Activated T-cell treated with anti-CD3 and anti-CD28 coated beads, Interleukin-2, amount 50 U/mL, for 1 hour (primary cell): ENCODE results near the gene SAC3D1.

Experiments
- DNase-seq: peaks from one replicate; pipeline ENCODE4 v3.0.0-alpha.2; 2020

SAC3D1 gene

DNA sequence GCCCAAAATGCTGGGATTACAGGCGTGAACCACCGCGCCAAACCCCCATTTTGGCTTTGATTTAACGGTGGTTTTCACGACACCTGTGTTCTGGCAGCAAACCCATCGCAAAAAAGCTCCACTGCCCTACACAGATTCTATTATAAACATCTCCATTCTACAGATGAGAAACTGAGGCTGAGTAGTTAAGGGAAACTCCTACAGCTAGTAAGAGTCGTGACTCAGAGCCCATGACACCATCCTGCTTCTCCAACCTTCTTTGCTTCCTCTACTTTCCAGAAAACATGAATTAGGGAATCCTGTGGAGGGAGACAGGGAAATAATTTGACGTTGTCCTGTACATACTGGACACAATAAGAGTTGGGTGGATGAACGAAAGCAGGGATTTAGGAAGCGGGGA, 14.2 kb upstream of the SAC3D1 start:
- no peak for DNase-seq

DNA sequence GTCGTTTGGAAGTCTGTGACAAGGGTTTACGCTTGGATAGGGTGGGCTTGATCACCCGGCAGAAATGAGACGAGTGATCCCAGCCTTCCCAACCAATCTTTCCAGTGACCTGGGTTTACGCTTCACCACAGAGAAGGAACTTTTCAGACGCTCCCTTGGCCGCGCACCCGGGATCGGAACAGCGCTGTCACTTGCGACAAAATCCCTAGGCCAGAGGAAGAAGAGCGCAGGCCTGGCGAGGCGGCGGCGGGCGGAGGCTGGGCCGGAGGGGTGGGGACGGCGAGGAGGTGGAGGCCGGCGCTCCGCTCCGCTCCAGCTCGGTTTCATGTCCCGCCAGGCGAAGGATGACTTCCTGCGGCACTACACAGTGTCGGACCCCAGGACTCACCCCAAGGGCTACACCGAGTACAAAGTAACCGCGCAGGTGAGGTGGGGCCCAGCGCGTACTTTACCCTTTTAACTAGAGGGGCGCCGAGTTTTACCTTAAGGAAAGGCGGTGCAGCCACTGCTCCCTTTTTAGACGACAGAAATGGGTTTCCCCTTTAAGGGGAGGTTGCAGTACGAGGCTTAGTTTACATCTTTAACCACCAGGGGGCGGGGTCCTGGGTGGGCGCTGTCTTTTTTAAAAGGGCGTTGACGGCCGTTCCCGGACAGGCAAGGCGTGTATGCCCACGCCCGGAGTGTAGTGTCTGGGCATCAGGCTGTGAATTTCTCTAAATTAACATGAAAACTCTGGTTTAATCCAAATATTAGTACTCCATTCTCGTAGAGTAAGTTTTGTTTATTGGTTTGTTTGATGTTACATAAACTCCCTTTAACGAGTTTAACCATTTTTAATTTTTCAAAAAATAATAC, 13.6 kb upstream of the SAC3D1 start, which contains the start of gene SNX15:
TSS of gene SNX15 (plus strand) at position 227 of the 855 bp plus-strand sequence. CDS start at position 326, 99 bp downstream.
- peak; percentile 81 for DNase-seq

GRCh38 chr11:65032216-65032615, 8.8 kb upstream of the SAC3D1 start:
- no peak for DNase-seq

DNA sequence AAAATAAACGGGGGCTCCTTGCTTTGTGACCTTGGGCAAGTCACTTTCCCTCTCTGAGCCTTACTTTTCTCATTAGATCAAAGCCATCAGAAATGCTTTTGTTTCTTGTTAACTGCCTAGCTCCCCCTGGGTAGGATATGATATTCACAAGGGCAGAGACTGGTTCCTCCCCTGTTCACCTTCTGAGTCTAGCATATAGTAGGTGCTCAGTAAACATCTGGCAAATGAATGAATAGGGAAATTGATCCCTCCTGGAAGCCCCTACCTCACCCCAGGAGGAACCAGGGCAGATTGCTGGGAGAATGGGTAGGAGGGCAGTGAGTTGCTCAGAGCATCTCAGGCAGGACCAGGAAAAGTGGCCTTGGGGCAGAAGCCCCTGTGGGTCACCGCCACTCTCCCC, 6.6 kb upstream of the SAC3D1 start:
- DNase-seq = no peak

- DNase-seq = no peak
These were observed 5.4 kb upstream of the SAC3D1 start for GRCh38 chr11:65035579-65035978.

GRCh38 chr11:65036931-65037330, 4.1 kb upstream of the SAC3D1 start:
- no peak for DNase-seq

- DNase-seq = no peak
These were observed 527 bp upstream of the SAC3D1 start for GRCh38 chr11:65040520-65040846.

GRCh38 chr11:65042891-65043290, 1.9 kb downstream of the SAC3D1 start:
- DNase-seq = no peak

- no peak for DNase-seq
These were observed 3.0 kb downstream of the SAC3D1 start for GRCh38 chr11:65043881-65044501.

DNA sequence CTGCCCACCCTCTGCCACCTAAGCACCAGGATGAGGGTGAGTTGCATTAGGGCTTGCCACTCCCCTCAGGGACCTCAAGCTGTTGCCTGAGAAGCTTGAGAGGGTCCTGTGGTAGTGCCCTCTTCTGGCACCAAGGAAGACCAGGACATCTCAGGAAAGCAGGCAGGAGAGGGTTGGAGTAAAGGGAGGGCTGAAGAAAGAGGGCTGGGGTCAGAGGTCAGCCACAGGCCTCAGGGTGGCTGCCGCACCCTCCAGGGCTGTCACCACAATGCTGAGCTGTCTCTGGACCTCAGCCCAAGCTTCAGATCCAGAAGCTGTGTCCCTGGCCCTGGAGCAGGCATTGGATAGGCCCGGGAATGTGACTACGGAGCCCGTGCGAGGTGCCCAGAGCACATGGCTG, 4.1 kb downstream of the SAC3D1 start:
- no peak for DNase-seq

- DNase-seq = no peak
These were observed 4.7 kb downstream of the SAC3D1 start for GRCh38 chr11:65045728-65046127.

DNA sequence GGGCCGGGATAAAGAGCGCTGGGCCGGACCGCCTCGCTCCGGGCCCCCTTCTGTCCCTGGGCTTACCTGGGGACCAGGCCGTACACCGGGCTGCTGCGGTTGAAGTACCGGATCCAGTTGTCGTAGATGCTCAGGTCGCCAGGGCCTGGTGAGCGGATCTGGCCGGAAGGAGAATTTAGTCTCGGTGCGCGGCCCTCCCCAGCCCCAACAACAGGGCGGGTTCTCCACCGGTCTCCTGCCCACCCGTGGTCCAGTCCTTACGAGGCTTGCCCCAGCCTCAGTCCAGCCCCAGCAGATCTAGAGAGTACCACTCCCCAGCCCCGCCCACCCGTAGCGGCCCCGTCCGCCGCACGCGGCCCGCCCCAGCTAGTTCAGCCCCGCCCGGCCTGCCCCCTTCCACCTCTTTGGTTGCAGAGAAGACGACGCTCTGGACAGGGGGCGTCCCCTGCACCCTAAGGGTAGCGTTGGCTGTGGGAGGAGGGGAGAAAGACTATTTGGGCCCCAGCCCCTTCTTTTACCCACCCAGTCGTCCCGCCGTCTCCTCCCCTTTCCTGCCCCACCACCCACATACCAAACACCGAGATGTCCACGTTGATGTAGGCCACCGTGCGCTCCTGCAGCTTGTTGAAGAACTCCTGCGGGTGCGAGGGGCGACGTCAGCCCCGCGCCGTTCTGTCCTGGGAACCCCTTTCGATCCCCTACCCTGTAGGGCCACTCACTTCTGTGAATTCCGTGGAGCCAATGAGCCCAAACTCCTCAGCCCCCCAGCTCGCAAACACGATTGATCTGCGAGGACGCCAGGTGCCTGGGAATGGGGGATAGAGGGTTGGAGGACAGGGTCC, 6.8 kb downstream of the SAC3D1 start:
- peak; percentile 36 for DNase-seq

DNA sequence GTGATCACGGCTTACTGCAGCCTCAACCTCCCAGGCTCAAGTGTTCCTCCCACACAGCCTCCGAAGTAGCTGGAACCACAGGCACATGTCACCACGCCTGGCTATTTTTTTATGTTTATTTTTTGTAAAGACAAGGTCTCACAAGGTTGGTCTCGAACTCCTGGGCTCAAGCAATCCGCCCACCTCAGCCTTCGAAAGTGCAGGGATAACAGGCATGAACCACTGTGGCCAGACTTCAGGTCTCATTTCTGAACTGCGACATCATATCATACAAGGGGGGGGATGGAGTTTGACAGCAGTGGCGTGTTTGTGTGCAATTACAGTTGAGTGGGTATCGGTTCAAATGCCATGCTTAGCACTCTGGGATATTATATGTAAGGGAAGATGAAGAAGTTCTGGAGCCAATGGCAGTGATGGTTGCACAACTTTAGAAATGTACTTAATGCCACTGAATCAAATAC, 10.4 kb downstream of the SAC3D1 start:
- DNase-seq = no peak

DNA sequence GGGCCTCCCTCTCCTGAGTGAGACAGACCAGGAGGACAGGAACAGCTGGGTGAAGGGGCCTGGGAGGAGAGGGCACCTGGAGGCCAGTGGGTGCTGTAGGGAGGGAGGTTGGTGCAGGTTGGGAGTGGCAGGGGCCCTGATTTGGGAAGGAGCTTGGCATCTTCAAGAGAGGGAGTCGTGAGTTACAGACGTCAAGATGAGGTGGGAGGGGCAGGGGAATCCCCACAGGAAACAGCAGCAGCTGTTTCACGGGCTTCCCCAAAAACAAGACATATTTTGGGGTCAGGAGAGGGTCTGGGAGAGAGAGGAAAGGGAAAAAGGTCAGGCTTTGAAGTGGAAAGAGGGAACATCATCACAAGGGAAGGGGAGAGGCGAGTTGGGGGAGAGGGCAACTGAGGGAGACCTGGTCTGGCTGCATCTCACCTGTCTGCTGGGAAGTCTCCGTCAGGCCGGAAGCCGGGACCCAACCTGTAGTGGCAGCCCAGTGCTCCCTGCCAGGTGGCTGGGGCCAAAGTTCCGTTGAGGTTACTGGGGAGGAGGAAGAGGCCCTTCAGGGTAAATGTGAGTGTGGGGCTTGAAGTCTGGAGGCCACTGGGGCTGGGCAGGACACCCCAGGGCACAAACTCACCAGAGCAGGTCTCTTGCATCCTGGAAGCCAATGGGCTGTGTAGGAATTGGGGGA, 13.0 kb downstream of the SAC3D1 start:
- DNase-seq = peak; percentile 39

DNA sequence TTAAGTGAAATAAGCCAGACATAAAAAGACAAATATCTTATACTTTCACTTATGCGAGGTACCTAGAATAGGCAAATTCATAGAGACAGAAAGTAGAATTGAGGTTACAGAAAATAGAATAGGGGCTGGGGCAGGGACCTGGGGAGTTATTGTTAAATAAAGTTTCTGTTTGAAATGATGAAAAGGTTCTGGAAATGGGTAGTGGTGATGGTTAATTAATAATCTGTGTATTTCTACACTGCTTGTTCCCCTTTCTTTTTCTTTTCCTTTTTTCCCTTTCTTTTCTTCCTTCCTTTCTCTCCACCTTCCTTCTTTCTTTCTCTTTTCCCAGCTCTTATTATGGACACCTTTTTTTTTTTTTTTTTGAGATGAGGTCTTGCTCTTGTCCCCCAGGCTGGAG, 14.5 kb downstream of the SAC3D1 start:
- DNase-seq = no peak

GRCh38 chr11:65056999-65057398, 16.0 kb downstream of the SAC3D1 start:
- DNase-seq = no peak

DNA sequence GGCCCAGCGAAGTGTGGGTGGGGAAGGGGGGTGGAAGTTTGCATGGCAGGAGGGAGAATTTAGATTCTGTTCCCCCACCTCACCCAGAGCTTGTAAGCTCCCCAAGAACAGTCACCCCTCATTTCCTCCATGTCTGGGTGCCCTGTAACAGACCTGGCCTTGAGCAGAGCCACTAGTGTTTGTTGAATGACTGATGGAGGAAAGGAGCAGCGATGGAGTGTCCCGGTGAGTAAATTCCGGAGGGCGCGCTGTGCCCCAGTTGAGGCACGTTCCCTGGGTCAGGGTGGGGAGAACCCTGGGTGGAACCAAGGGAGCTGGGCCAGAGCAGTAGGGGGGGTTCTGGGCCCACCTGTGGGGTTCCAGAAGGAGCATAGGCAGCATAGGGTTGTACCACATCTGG, 16.5 kb downstream of the SAC3D1 start:
- no peak for DNase-seq

- no peak for DNase-seq
These were observed 17.0 kb downstream of the SAC3D1 start for GRCh38 chr11:65058012-65058411.

DNA sequence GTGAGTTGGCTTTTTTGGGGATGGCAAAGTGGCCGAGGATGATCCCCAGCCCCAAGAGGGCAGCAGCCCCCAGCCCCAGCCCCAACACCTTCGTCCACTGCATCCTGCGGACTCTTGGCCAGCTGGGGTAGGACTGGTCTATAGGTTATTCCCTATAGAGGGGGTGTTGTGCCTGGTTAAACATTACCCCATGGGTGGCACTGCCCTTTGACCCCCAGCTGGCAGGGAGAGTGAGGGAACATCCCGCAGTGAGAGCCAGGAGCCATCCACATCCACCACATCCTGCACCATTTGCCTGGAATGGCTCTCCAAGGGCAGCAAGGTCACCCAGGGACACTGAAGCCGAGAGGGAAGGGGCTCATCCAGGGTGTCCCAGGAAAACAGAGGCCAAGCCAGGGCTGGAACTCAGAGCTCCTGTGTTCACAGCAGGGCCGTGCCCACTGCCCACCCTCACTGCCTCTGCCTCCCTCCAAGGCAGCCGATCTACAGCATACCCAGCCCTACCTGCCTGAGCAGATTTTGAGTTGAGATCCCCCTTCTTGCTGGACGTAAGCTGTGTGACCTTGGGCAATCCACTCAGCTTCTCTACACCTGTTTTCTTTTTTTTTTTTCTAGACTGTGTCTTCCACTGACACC, 17.5 kb downstream of the SAC3D1 start, which contains the start of gene NAALADL1:
TSS of gene NAALADL1 (minus strand) at position 135 of the 636 bp plus-strand sequence. CDS start at position 103, 32 bp downstream.
- DNase-seq = no peak

DNA sequence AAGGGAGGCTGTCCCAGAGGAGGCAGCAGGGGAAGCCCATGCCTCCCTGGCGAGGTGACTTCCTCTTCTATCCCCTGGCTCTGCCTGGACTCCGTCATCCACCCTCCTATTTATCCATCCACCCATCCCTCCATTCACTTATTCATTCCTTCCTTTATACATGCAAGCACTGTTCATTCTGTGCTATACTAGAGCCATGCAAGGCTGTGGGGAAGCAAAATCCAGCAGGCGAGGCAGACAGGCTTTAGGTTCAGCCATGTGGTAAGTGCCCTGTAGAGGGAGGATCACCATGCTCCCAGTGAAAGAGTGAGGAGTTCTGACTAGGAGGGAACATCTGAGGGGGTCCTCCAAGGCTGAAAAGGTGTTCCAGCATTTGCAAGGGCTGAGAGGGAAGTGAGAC, 18.5 kb downstream of the SAC3D1 start:
- DNase-seq = no peak

DNA sequence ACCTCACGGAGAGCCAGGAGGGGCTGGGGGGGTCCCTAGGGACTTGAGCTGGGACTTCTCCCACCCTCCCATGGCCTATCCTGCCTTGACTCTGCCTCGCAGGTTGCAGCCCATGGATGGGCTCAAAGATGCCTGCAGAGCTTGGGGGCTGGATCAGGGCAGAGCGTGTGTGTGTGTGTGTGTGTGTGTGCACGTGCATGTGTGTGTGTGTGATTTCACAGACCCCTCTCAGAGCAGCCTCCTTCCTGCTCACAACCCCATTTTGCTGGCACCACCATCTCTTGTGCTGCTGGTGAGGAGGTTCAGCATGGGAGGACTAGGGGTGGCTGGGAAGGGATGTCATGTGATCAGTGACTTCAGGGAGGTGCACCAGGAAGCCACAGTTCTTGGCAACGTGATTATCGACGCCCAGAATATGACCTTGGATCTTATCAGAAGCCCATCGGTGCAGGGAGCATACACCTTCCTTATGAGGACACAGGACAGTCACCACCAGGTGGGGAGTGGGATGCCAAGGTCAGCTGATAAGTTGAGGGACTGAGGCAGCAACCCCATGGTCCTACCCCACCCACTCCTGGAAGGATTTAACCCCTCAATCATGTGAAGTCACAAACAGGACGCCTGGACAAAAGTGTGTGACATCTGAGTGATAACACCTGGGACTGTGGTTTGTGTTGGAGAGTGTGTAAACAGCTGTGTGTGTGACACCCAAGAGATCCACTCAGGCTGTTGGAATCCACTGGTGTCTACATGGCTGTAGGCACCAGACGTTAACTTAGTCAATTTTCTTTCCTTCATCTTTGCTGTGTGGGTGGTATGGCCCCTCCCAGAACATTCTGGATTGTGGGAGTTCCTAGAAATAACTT, 19.2 kb downstream of the SAC3D1 start:
- DNase-seq = no peak
